Stimulated activated CD4-positive, alpha-beta T cell treated with anti-CD3 and anti-CD28 coated beads, Interleukin-4, amount 100 ng/mL, for 1 hour (primary cell): ENCODE results near the gene EPHA2.
"Not testable (repeated sequence)": the region's sequence is repeated elsewhere in the genome, so short reads cannot be mapped to it uniquely, and the experiment has no call there.

Source experiments
- DNase-seq: peaks from one replicate; pipeline ENCODE4 v3.0.0-alpha.2; 2020

EPHA2 gene

GRCh38 chr1:16155537-16156410 is at the start of gene EPHA2:
TSS of gene EPHA2 (minus strand) at chr1:16156069. CDS start at chr1:16155932, 137 bp downstream.
- peak; percentile 19 for DNase-seq

- DNase-seq, result no peak
Measured at GRCh38 chr1:16205334-16205671, 49.4 kb upstream of the EPHA2 start.

- peak; percentile 42 for DNase-seq
Measured at GRCh38 chr1:16204634-16205333, 48.9 kb upstream of the EPHA2 start.

GRCh38 chr1:16204216-16204615 is 48.3 kb upstream of the EPHA2 start:
- DNase-seq, result no peak

- no peak for DNase-seq
Measured at GRCh38 chr1:16203550-16203949, 47.7 kb upstream of the EPHA2 start.

GRCh38 chr1:16202281-16203210 is 46.7 kb upstream of the EPHA2 start:
- no peak for DNase-seq

- no peak for DNase-seq
Measured at GRCh38 chr1:16199700-16200099, 43.8 kb upstream of the EPHA2 start.

- no peak for DNase-seq
Measured at GRCh38 chr1:16199157-16199501, 43.3 kb upstream of the EPHA2 start.

GRCh38 chr1:16198444-16199156 is 42.7 kb upstream of the EPHA2 start:
- DNase-seq, result no peak

GRCh38 chr1:16196874-16197273 is 41.0 kb upstream of the EPHA2 start:
- DNase-seq, result no peak

GRCh38 chr1:16196139-16196538 is 40.3 kb upstream of the EPHA2 start:
- DNase-seq, result not testable (repeated sequence)

- no peak for DNase-seq
Measured at GRCh38 chr1:16195518-16195905, 39.6 kb upstream of the EPHA2 start.

- no peak for DNase-seq
Measured at GRCh38 chr1:16191916-16192546, 36.2 kb upstream of the EPHA2 start.

- DNase-seq, result no peak
Measured at GRCh38 chr1:16191309-16191708, 35.4 kb upstream of the EPHA2 start.

- DNase-seq, result no peak
Measured at GRCh38 chr1:16189921-16190621, 34.2 kb upstream of the EPHA2 start.

- no peak for DNase-seq
Measured at GRCh38 chr1:16189003-16189402, 33.1 kb upstream of the EPHA2 start.

- peak; percentile 81 for DNase-seq
Measured at GRCh38 chr1:16187748-16188401, 32.0 kb upstream of the EPHA2 start.

GRCh38 chr1:16186655-16187235 is 30.9 kb upstream of the EPHA2 start:
- DNase-seq, result no peak

GRCh38 chr1:16184557-16185303 is 28.9 kb upstream of the EPHA2 start:
- DNase-seq, result no peak
